ENCODE results near the gene MLLT10. TPM values are rescaled to one million over a fixed set of nuclear protein-coding genes. Genes with fewer than 3 reads are reported as not detected.

The MLLT10 gene
- total RNA-seq, 1 experiment from 2014 or later = 45.2 TPM

DNA sequence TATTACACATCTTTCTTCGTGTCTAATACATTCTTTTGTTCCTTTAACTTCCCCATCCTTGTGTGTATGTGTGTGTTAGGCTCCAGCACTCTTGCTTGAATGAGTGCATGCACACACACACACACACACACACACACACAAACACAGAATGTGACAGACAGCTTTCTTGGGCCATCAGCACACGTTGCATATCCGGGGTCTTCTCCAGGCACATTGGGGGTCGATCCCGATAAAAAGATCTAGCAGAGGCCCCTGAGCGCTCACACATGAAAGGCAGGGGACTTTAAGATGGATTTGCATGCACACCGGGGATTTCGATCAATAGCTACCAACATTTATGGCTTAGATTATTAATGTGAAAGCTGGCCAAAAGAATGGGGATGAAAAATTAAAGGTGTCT lies 13.1 kb upstream of the MLLT10 start:
- no TSS peak for BruUV-seq (replicated peaks)
- H3K79me2 ChIP-seq (ENCODE audit: insufficient read depth, low read length) = no peaks in the 10 kb centered on the region
- no peaks in the 10 kb centered on the region for H4K20me1 ChIP-seq (ENCODE audit: insufficient read depth)
- H3K9ac ChIP-seq (ENCODE audit: low read length) = no peak overlapping the region
- H3K9me3 ChIP-seq (ENCODE audit: control insufficient read depth in 1 of 2, insufficient read depth in 1 of 2, low read depth in 1 of 2, low read length in 2 of 2) = no peaks in the 10 kb centered on the region
- no peak overlapping the region for H3K27ac ChIP-seq (ENCODE audit: low read depth, low read length)
- no peak overlapping the region for H2AFZ ChIP-seq (ENCODE audit: low read depth, low read length, poor library complexity, severe bottlenecking)
- peaks cover 20 to 48% of the 10 kb centered on the region in 2 experiments for H3K4me1 ChIP-seq (ENCODE audit: control insufficient read depth in 1 of 2, insufficient read depth in 2 of 2, low read length in 2 of 2)
- ChIA-PET RAD21 (ENCODE audit: low non-redundant PET in 1 of 2, low total read pairs in 2 of 2, uncharacterized antibody in 2 of 2, unreplicated experiment in 2 of 2) (interaction anchor here in 1 of 2 experiments (0.7 kb wide), 1 partner anchor 817 kb away, joined by 3 read pairs; no protein-coding TSS in a partner anchor), CTCF (interaction anchor here (1.0 kb wide), 1 partner anchor 25 kb away, joined by 3 read pairs; no protein-coding TSS in a partner anchor), POLR2A (no interaction called here)
- H3K36me3 ChIP-seq (ENCODE audit: control insufficient read depth in 1 of 2, insufficient read depth in 2 of 2, low read length in 2 of 2) = no peaks in the 10 kb centered on the region
- intact Hi-C loops (cut with micrococcal nuclease) = no loop called here
- no peaks in the 10 kb centered on the region for H3K9me2 ChIP-seq (ENCODE audit: insufficient read depth)
- no peak for TF ChIP-seq RAD21 (IDR thresholded peaks at IDR 0.05; ENCODE audit: low read depth)
- TF ChIP-seq EZH2phosphoT487 (IDR thresholded peaks at IDR 0.05; ENCODE audit: borderline replicate concordance) = no peak
- no peak for TF ChIP-seq CBX3 (IDR thresholded peaks at IDR 0.05; ENCODE audit: low read depth)
- no peak for TF ChIP-seq POLR2AphosphoS5 (IDR thresholded peaks at IDR 0.05; ENCODE audit: low read depth, low read length)
- TF ChIP-seq ELF1 (IDR thresholded peaks at IDR 0.05; ENCODE audit: borderline replicate concordance, low read depth) = no peak
- TF ChIP-seq ZNF274 (IDR thresholded peaks at IDR 0.05; ENCODE audit: low read depth, low read length) = no peak
- TF ChIP-seq CEBPB (IDR thresholded peaks at IDR 0.05; ENCODE audit: low read depth) = no peak
- no peak for TF ChIP-seq JUND (IDR thresholded peaks at IDR 0.05)
- no peak for TF ChIP-seq SRF (IDR thresholded peaks at IDR 0.05; ENCODE audit: low read depth)
- no peak for TF ChIP-seq SIN3A (IDR thresholded peaks at IDR 0.05; ENCODE audit: low read depth)
- TF ChIP-seq MAX (IDR thresholded peaks at IDR 0.05) = no peak
- TF ChIP-seq EGR1 (IDR thresholded peaks at IDR 0.05; ENCODE audit: low read depth) = no peak
- no peak for TF ChIP-seq TCF7L2 (IDR thresholded peaks at IDR 0.05; ENCODE audit: borderline replicate concordance, extremely low read depth, insufficient read depth, insufficient read length)
- TF ChIP-seq YY1 (IDR thresholded peaks at IDR 0.05; ENCODE audit: extremely low read depth, insufficient replicate concordance, low read depth, low read length) = no peak
- no peak for TF ChIP-seq ZFX (IDR thresholded peaks at IDR 0.05)
- no peak for TF ChIP-seq REST (IDR thresholded peaks at IDR 0.05; ENCODE audit: low read depth)
- ATAC-seq (no peak), DNase-seq (ENCODE audit: low read depth, low spot score) (no peak)
- H3K4me2 ChIP-seq (ENCODE audit: low read length) = 0 out of 2 replicates have a peak overlapping the region, but pooled peaks have one; percentile 34
- H3K4me3 ChIP-seq (replicated peaks in 1 of 2; ENCODE audit: low read depth in 1 of 2, low read length in 2 of 2) = no peak overlapping the region
- H3K27me3 ChIP-seq (ENCODE audit: insufficient read depth, low read length) = no peaks in the 10 kb centered on the region
